ENCODE data around the gene LSP1. TPM values are rescaled to one million over a fixed set of nuclear protein-coding genes. Genes with fewer than 3 reads are reported as not detected.

LSP1 gene
- total and polyA plus RNA-seq, 8 donors: 9.8 to 239 (median 58.9) TPM

DNA sequence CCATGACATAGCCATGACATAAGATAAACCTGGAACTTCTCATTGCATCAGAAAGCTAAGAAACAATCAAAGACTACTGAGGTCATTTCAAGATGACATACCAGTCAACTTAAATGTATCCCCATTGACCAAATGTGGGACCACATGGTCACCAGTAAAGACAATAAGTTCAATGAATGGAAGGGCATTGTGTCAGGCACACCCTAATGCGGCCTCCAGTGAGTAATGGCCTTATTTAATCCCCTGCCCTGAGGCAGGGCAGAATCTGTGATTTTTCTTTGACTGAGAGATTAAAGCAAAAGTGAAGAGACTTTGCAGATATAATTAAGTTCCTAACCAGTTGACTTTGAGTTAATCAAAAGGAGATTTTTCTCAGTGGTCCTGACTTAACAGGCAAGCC is 35.4 kb upstream of the LSP1 start:
- Histone ChIP-seq H3K9me3 (peaks cover 0 to 19% (median 18%) of the 10 kb centered on the region in 4 donors), H3K4me3 (no peak overlapping the region), H3K4me1 (no peaks in the 10 kb centered on the region), H3K27ac (no peak overlapping the region), H3K27me3 (peaks cover 0 to 9% (median 0%) of the 10 kb centered on the region in 3 donors), H3K36me3 (no peaks in the 10 kb centered on the region)
- intact Hi-C loops (cut with DNase I; ENCODE audit: low total_unique reads): no loop called here
- 55 to 80% (median 76%) methylated on average over 1 of the region's 1 CpG for WGBS, 5 donors
- TF ChIP-seq POLR2AphosphoS5 (IDR thresholded peaks at IDR 0.05) (no peak), EP300 (IDR thresholded peaks at IDR 0.05) (no peak), POLR2A (IDR thresholded peaks at IDR 0.05) (no peak)
- TF ChIP-seq, protein P1, sequence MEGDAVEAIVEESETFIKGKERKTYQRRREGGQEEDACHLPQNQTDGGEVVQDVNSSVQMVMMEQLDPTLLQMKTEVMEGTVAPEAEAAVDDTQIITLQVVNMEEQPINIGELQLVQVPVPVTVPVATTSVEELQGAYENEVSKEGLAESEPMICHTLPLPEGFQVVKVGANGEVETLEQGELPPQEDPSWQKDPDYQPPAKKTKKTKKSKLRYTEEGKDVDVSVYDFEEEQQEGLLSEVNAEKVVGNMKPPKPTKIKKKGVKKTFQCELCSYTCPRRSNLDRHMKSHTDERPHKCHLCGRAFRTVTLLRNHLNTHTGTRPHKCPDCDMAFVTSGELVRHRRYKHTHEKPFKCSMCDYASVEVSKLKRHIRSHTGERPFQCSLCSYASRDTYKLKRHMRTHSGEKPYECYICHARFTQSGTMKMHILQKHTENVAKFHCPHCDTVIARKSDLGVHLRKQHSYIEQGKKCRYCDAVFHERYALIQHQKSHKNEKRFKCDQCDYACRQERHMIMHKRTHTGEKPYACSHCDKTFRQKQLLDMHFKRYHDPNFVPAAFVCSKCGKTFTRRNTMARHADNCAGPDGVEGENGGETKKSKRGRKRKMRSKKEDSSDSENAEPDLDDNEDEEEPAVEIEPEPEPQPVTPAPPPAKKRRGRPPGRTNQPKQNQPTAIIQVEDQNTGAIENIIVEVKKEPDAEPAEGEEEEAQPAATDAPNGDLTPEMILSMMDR (IDR thresholded peaks at IDR 0.05): no peak
- DNase-seq: no peak

DNA sequence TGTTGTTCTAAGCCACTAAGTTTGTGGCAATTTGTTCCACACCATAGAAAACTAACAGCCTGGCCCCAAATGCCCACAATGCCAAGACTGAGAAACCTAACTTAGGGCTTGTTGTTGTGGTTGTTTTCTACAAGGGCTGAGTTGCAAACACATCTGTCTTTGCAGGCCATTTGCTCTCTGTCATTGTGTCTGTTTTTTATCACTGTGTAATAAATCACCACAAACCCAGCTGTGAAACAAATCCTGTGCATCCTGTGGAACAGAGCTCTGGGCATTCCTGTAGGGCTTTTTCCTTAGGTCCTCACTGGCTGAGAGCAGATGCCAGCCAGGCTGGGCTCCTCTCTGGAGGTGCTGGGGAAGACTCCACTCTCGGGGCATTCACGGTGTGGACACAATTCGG is 33.8 kb upstream of the LSP1 start:
- no peak overlapping the region for H3K27ac ChIP-seq
- H3K4me1 ChIP-seq: peaks cover 0 to 5% (median 2%) of the 10 kb centered on the region in 4 donors
- no peak for DNase-seq
- WGBS, 5 donors: 54 to 100% (median 86%) methylated on average over 1 to 3 of the region's 3 CpGs
- H3K27me3 ChIP-seq: peaks cover 0 to 9% (median 0%) of the 10 kb centered on the region in 3 donors
- H3K4me3 ChIP-seq: no peak overlapping the region
- no peaks in the 10 kb centered on the region for H3K36me3 ChIP-seq
- TF ChIP-seq POLR2AphosphoS5 (IDR thresholded peaks at IDR 0.05) (no peak), POLR2A (IDR thresholded peaks at IDR 0.05) (no peak), EP300 (IDR thresholded peaks at IDR 0.05) (no peak)
- TF ChIP-seq, protein P1 (IDR thresholded peaks at IDR 0.05): no peak
- peaks cover 0 to 19% (median 15%) of the 10 kb centered on the region in 4 donors for H3K9me3 ChIP-seq
- intact Hi-C loops (cut with DNase I; ENCODE audit: low total_unique reads): no loop called here

DNA sequence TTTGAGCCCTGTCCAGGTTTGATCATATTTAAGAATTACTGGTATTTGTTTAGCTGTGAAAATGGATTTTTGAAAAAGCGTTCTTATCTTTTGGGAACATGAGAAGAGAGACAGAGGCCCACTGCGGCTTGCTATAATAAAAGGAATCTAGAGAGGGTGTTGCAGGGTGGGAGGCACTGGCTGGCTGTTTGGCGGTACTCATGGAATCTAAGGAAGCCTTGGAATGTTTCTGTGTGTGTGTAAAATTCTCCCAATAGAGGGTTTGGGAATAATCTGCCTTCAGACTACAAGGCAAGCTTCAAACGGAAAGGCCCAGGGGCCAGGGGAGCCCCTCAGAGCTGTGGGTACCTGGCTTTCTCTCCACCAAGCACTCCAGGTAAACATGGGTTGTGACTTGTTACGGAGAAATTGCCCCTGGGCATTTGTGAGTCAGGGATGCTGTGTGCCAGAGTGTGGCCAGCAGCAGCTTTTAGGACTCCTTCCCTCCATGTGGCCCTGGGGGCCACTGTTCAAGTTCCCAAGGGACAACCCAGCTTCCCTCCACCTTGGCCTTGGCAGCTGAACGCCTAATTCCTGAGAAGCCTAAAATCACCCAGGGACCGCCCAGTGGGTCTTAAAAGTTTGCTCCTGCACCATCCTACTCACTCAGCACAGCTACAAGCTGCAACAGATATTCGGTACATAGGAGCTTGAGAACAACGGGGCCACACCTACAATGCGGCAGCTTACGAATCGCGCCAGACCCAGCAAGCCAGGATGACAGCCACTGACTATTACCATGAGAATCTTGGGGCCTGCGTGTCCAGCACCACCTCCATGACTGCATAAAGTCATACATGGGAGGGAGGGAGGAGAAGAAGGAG is 32.2 kb upstream of the LSP1 start:
- intact Hi-C loops (cut with DNase I; ENCODE audit: low total_unique reads): no loop called here
- no peak for DNase-seq
- Histone ChIP-seq H3K4me3 (no peak overlapping the region), H3K4me1 (peaks cover 7 to 21% (median 12%) of the 10 kb centered on the region in 4 donors), H3K9me3 (peaks cover 0 to 19% (median 15%) of the 10 kb centered on the region in 4 donors), H3K27ac (no peak overlapping the region), H3K27me3 (peaks cover 0 to 6% (median 0%) of the 10 kb centered on the region in 3 donors), H3K36me3 (no peaks in the 10 kb centered on the region)
- 77 to 89% (median 83%) methylated on average over 14 of the region's 14 CpGs for WGBS, 5 donors
- TF ChIP-seq POLR2AphosphoS5 (IDR thresholded peaks at IDR 0.05): no peak
- no peak for TF ChIP-seq POLR2A (IDR thresholded peaks at IDR 0.05)
- no peak for TF ChIP-seq EP300 (IDR thresholded peaks at IDR 0.05)
- TF ChIP-seq, protein P1 (IDR thresholded peaks at IDR 0.05): no peak

DNA sequence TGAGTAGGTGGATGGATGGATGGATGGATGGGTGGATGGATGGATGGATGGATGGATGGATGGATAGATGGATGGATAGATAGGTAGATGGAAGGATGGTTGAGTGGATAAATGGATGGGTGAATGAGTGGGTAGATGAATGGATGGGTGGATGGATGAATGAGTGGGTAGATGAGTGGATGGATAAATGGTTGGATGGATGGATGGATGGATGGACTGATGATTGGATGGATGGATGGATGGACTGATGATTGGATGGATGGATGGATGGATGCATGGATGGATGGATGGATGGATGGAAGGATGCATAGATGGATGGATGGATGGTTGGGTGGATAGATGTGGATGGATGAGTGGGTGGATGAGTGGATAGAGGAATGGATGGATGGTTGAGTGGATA is 31.3 kb upstream of the LSP1 start:
- intact Hi-C loops (cut with DNase I; ENCODE audit: low total_unique reads): no loop called here
- TF ChIP-seq POLR2AphosphoS5 (IDR thresholded peaks at IDR 0.05): no peak
- TF ChIP-seq POLR2A (IDR thresholded peaks at IDR 0.05): no peak
- TF ChIP-seq, protein P1 (IDR thresholded peaks at IDR 0.05): no peak
- TF ChIP-seq EP300 (IDR thresholded peaks at IDR 0.05): no peak

More for the DNA sequence above, 31.3 kb upstream of the LSP1 start:
- DNase-seq: no peak
- Histone ChIP-seq H3K27ac (no peak overlapping the region), H3K4me1 (peaks cover 14 to 30% (median 20%) of the 10 kb centered on the region in 4 donors), H3K27me3 (peaks cover 0 to 12% (median 0%) of the 10 kb centered on the region in 3 donors), H3K36me3 (no peaks in the 10 kb centered on the region), H3K9me3 (peaks cover 0 to 19% (median 15%) of the 10 kb centered on the region in 4 donors), H3K4me3 (no peak overlapping the region)

All from stomach (tissue), 9 donors.